Ecto neural progenitor cell (in vitro differentiated cells): ENCODE data around the gene TPD52L1.

ENCODE experiments used
- DNase-seq: peaks from one replicate; pipeline ENCODE4 v3.0.0-alpha.2; 2018; ENCODE audit warnings: low spot score

The TPD52L1 gene

GRCh38 chr6:125211352-125211751 is 57.8 kb downstream of the TPD52L1 start:
- DNase-seq = no peak

- no peak for DNase-seq
Observed at GRCh38 chr6:125212377-125212776, 58.8 kb downstream of the TPD52L1 start.

GRCh38 chr6:125213939-125214338 is 60.4 kb downstream of the TPD52L1 start:
- no peak for DNase-seq

DNA sequence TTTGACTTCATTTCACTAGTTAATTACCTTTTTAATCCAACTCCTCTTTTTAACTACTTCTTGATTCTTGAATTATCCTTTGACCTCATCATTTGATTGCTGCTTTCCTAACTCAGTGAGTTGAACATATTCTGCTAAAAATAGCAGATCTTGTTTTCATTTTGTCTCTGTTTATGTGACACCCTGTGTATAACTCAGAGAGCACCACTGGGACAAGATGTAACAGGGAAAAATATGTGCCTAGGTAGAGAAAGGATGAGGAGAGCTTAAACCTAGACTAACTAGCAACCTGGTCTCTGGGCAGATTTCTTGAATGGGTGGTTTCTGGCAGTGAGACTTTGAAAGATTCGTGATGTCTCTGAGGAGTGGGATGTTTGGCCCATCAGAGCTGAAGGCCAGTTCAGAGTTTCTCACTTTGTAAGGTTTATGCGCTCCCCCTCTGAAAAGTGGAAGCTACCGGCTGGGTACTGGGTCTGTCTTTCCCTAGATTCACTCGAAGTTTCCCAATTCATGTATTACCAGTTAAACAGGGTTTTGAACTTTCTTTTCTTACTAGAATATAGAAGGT is 61.8 kb downstream of the TPD52L1 start:
- no peak for DNase-seq

DNA sequence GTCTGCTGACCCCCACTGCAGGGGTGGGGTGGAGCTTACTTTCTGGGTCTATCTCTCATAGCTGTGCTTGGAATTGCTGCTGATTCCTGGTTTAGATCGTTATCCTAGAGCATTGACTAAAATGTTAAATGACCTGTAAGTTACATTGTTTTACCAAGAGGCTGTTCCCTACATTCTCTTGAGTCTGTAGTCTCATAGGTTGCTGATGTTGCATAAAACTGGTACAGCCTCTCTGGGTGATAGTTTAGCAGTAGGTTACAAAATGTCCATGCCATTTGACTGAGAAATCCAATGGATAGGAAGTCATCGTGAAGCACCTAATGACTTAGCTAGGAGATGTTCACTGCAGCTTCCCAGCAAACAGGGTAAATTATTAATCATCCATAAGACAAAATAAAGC is 62.4 kb downstream of the TPD52L1 start:
- no peak for DNase-seq

DNA sequence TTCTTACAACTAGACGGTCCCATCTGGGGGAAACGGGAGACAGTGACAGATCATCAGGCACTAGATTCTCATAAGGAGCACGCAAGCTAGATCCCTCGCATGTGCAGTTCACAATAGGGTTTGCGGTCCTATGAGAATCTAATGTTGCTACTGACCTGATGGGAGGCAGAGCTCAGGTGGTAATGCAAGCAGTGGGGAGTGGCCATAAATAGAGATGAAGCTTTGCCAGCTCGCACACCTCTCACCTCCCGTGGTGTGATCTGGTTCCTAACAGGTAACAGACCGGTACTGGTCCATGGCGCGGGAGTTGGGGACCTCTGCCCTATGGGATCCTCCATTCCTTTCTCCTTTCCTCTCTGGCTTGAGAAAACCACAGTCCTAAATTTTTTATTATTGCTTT is 63.8 kb downstream of the TPD52L1 start:
- no peak for DNase-seq

GRCh38 chr6:125217992-125218391 is 64.4 kb downstream of the TPD52L1 start:
- DNase-seq = no peak

- no peak for DNase-seq
Observed at GRCh38 chr6:125219361-125219895, 65.9 kb downstream of the TPD52L1 start.

DNA sequence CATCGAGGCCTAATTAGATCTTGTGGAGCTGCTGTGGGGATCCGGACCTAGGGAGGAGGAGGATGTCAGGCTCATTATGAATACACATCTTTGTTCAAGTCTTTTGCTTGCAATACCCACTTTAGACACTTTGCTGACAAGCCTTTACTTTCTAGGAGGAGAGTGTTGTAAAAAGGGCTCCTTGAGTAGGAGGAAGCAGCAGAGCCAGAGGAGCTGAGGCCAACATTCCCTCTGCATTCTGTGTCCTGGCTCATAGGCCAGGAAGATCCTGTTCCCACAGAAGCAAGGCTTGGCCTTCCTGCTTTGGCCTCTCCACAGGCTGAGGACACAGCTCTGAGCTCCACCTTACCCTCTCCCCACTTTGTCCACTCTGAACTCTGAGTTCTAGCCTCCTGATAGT is 67.1 kb downstream of the TPD52L1 start:
- DNase-seq = no peak

- DNase-seq = no peak
Observed at GRCh38 chr6:125222531-125223455, 69.2 kb downstream of the TPD52L1 start.

GRCh38 chr6:125224231-125224861 is 70.8 kb downstream of the TPD52L1 start:
- DNase-seq = no peak

GRCh38 chr6:125227244-125227643 is 73.7 kb downstream of the TPD52L1 start:
- DNase-seq = no peak

- DNase-seq = no peak
Observed at GRCh38 chr6:125228981-125229479, 75.5 kb downstream of the TPD52L1 start.

DNA sequence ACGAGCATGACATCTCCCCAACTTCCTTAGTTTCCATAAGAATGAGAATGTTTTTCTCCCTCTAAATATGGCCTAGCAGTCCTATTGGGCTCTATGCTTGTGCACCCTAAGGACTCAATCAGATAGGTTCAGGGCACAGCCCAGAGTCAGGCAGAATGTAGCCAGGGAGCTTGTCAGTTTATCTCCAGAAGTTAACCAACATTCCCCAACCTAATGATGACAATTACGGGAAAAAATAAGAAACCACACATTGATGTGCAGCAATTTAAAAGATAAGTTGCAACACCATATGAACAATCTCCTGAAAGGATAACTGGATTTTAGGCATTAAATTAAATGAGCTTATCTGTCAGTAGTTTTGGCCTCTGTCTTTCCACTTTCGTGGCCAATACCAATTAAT is 77.1 kb downstream of the TPD52L1 start:
- DNase-seq = no peak

DNA sequence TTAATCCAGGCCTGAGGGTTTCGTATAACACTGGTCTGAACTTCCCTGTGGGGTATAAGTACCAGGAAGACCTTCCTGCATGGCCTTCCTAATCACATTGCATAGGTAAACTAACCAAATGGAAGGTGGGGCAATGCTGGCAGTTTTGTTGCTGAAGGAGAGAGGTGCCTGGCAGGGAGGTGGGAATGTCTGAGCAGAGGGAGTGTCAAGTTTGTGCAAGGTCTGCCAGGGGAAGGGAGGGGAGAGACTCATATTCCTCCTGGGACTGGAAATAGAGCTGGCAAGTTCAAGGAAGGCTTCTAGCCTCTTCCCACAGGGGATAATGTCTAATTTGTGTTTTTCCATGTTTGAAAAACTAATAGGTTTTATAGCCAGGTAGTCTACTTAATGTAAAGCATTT is 77.6 kb downstream of the TPD52L1 start:
- DNase-seq = no peak

GRCh38 chr6:125231574-125232343 is 78.2 kb downstream of the TPD52L1 start:
- no peak for DNase-seq

- no peak for DNase-seq
Observed at GRCh38 chr6:125232466-125232865, 78.9 kb downstream of the TPD52L1 start.

DNA sequence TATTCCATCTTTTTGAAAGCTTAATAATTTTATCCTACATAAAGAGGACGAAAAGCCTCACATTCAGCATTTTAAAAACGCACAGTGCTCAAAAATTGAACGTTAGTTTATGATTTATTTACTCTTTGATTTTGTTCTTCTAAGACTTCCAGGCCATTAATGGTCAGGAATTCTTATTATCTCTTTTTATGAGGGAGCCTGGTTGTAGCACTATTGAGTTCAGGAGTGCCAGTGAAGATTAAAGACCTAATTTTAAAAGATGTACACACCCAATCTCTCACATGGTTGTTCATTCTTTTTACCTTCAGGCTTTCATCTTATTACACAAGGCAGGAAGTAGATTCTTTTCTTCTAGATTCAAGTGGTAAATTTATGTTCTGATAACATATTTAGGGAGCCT is 79.6 kb downstream of the TPD52L1 start:
- DNase-seq = no peak

DNA sequence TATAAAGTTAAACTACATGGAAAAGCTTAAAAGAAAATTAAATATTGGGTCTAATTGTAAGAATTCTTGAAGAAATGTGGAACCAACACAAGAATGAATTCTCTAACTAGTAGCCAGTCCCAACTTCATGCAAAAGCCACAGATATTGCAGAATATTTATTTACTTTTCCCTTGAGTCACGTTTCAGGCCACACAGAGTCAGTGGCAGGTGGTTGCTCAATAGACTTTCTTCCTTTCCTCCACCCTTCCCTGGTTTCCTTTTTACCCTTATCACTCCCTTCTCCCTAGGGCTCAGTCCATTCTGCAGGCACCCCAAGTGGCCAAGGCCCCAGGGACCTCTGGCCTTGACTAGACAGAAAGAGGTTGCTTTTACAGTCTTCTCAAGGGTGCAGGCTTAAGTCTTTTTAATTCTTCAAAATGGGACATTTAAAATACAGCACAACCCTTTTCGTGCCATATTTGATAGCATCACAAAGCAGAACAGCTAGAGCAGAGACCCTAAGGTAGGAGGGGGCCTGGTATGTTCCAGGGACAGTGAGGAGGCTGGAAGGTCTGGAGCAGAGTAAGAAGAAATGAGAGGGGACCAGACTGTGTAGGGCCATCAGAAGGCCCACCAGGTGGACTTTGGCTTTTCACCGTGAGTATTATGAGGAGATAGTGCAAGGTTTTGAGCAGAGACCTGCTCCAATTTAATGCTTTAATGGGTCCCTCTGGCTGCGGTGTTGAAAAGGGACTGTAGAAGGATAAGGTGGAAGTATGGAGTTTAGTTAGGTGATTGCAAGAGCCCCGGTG is 83.2 kb downstream of the TPD52L1 start:
- DNase-seq = no peak

DNA sequence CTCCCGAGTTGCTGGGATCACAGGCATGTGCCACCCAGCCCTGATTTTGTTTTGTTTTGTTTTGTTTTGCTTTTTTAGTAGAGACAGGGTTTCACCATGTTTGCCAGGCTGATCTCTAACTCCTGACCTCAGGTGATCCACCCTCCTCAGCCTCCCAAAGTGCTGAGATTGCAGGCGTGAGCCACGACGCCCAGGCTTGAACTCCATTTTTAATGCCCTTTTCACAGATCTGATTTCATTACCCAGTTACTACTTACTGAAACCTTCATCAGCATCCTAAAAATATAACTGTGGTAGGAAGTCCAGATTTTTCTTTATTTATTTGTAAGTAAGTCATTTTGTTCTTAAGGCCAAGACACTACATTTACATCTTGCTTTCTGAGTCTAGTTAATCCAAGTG is 84.2 kb downstream of the TPD52L1 start:
- no peak for DNase-seq

- no peak for DNase-seq
Observed at GRCh38 chr6:125245109-125245508, 91.5 kb downstream of the TPD52L1 start.
